Vagina (tissue), 2 donors: Measurements from ENCODE around the gene COL23A1. TPM values are rescaled to one million over a fixed set of nuclear protein-coding genes. Genes with fewer than 3 reads are reported as not detected.

ENCODE experiments used
- DNase-seq, 2 donors: peaks; one replicate each; pipeline ENCODE4 v3.0.0-alpha.2; 2017; ENCODE audit errors: extremely low spot score in 2 of 2
- H3K27ac ChIP-seq: fragments of 200-600 bp; sonication (generic); one replicate; pipeline ENCODE4 v1.5.1; 2019
- H3K27me3 ChIP-seq: fragments of 200-600 bp; sonication (generic); one replicate; pipeline ENCODE4 v1.5.1; 2019
- H3K36me3 ChIP-seq, 2 donors: fragments of 200-600 bp; sonication (generic); one replicate each; pipeline ENCODE4 v1.5.1; 2017 to 2019
- H3K4me1 ChIP-seq: fragments of 200-600 bp; sonication (generic); one replicate; pipeline ENCODE4 v1.5.1; 2019
- H3K4me3 ChIP-seq, 2 donors: fragments of 200-600 bp; sonication (generic); 1 replicate in 1 of 2; 2 replicates in 1 of 2; pipeline ENCODE4 v1.5.1; 2016 to 2019
- H3K9me3 ChIP-seq: fragments of 200-600 bp; sonication (generic); one replicate; pipeline ENCODE4 v1.5.1; 2019
- POLR2A ChIP-seq, 2 donors: fragments of 450-650 bp; IDR thresholded peaks; one replicate each; pipeline ENCODE4 v1.6.1; 2017; ENCODE audit warnings: antibody characterized with exemption in 2 of 2, mild to moderate bottlenecking in 2 of 2, moderate library complexity in 2 of 2
- POLR2AphosphoS5 ChIP-seq, 2 donors: sonication (generic); formaldehyde crosslinking; IDR thresholded peaks; one replicate each; pipeline ENCODE4 v1.9.0; 2017; ENCODE audit warnings: antibody characterized with exemption in 2 of 2, mild to moderate bottlenecking in 2 of 2, low read depth in 1 of 2; ENCODE audit not compliant: insufficient read depth in 1 of 2
- intact Hi-C: fragments of 100-400 bp; cut with DNase I; formaldehyde crosslinking; loops from one replicate; pipeline ENCODE4 v1.15.1; 2023
- total RNA-seq: library from RNA; depleted of rRNA; stranded (reverse); fragments of >200 nt; gene quantifications from one replicate; pipeline ENCODE4 v1.2.3, GENCODE V29; 2016
- TF ChIP-seq, protein P1 (sequence below), 3 experiments: fragments of 450-650 bp in 2 of 3; fragments of 200-600 bp in 1 of 3; sonication (generic) in 1 of 3; IDR thresholded peaks; one replicate each; pipeline ENCODE4 v1.5.1; 2017 to 2019; ENCODE audit warnings: antibody characterized with exemption in 3 of 3, mild to moderate bottlenecking in 2 of 3, moderate library complexity in 2 of 3

Gene COL23A1
- total RNA-seq, 1 donor from 2014 or later = 3.7 TPM

DNA sequence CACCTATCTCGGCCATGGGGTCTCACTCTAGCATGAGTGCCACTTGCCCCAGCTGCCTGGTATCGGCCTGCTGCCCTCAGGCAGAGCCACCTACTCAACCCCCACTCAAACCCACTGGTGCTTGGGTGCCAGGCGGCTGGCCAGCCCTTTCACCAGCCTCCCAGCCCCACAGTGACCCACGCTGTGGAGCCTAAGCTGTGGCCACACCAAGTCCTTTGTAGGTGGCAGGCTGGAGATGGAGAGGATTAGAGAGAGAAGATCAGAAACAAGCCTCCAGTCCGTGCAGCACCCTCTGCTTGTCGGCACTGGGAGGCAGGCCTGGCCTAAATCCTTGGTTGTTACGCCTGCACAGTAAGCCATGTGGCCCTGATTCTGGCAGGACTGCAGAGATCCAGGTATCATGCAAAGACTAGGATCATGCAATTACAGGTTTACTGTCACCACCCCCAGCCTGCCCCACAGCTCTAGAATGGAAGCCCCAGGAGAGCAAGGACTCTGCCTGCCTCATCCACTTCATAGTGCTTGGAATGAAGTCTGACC is 171.7 kb downstream of the COL23A1 start:
- DNase-seq = no peak
- intact Hi-C loops = no loop called here
- Histone ChIP-seq H3K4me1 (no peaks in the 10 kb centered on the region), H3K4me3 (no peak overlapping the region), H3K27ac (no peak overlapping the region), H3K27me3 (no peaks in the 10 kb centered on the region), H3K9me3 (no peaks in the 10 kb centered on the region), H3K36me3 (no peaks in the 10 kb centered on the region)
- TF ChIP-seq POLR2A (IDR thresholded peaks at IDR 0.05) (no peak), POLR2AphosphoS5 (IDR thresholded peaks at IDR 0.05; ENCODE audit: insufficient read depth in 1 of 2, low read depth in 1 of 2) (no peak)
- TF ChIP-seq, protein P1, sequence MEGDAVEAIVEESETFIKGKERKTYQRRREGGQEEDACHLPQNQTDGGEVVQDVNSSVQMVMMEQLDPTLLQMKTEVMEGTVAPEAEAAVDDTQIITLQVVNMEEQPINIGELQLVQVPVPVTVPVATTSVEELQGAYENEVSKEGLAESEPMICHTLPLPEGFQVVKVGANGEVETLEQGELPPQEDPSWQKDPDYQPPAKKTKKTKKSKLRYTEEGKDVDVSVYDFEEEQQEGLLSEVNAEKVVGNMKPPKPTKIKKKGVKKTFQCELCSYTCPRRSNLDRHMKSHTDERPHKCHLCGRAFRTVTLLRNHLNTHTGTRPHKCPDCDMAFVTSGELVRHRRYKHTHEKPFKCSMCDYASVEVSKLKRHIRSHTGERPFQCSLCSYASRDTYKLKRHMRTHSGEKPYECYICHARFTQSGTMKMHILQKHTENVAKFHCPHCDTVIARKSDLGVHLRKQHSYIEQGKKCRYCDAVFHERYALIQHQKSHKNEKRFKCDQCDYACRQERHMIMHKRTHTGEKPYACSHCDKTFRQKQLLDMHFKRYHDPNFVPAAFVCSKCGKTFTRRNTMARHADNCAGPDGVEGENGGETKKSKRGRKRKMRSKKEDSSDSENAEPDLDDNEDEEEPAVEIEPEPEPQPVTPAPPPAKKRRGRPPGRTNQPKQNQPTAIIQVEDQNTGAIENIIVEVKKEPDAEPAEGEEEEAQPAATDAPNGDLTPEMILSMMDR (IDR thresholded peaks at IDR 0.05) = no peak

DNA sequence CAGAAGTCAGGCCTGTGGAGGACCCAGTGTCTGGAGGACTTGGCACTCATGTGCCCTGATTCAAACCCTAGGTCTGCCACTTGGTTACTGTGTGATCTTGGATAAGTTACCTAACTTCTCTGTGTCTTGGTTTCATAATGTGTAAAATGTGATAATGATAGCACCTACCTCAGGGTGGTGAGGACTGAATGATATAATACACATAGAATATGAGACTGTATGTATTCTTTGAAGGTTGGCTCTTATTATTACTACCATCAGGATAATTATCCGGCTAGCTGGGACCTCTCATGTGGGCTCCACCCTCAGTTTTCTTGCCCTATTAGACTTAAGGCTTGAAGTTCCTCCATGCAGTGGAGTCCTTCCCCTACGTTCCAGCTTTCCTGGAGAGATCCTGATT is 172.2 kb downstream of the COL23A1 start:
- no peaks in the 10 kb centered on the region for H3K9me3 ChIP-seq
- TF ChIP-seq POLR2AphosphoS5 (IDR thresholded peaks at IDR 0.05; ENCODE audit: insufficient read depth in 1 of 2, low read depth in 1 of 2) (no peak), POLR2A (IDR thresholded peaks at IDR 0.05) (no peak)
- TF ChIP-seq, protein P1 (IDR thresholded peaks at IDR 0.05) = no peak
- H3K36me3 ChIP-seq = no peaks in the 10 kb centered on the region
- DNase-seq = no peak
- H3K4me1 ChIP-seq = no peaks in the 10 kb centered on the region
- H3K27me3 ChIP-seq = no peaks in the 10 kb centered on the region
- H3K27ac ChIP-seq = no peak overlapping the region
- no peak overlapping the region for H3K4me3 ChIP-seq
- intact Hi-C loops = no loop called here

DNA sequence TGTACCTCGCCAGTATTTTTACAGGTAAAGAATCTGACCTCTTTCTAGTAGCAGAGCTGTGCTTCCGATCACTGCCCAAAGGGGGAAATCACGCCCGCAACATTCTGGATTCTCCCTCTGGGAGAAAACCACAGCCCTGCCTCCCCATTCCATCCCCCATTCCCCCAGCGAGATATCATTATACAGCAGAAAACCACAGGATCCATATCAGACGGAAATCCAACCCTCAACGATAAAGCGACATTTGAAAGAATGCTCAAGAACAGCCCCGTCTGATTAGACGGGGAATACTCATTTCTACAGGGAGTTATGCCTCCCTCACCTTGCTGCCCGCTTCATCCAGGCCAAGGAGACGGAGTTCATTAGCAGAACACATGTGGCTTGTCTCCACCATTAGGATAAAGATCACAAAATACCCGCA is 172.8 kb downstream of the COL23A1 start:
- intact Hi-C loops = no loop called here
- no peaks in the 10 kb centered on the region for H3K9me3 ChIP-seq
- TF ChIP-seq, protein P1 (IDR thresholded peaks at IDR 0.05) = no peak
- TF ChIP-seq POLR2A (IDR thresholded peaks at IDR 0.05) (no peak), POLR2AphosphoS5 (IDR thresholded peaks at IDR 0.05; ENCODE audit: insufficient read depth in 1 of 2, low read depth in 1 of 2) (no peak)
- no peak for DNase-seq
- no peaks in the 10 kb centered on the region for H3K36me3 ChIP-seq
- H3K4me3 ChIP-seq = no peak overlapping the region
- H3K27me3 ChIP-seq = no peaks in the 10 kb centered on the region
- no peaks in the 10 kb centered on the region for H3K4me1 ChIP-seq
- no peak overlapping the region for H3K27ac ChIP-seq

DNA sequence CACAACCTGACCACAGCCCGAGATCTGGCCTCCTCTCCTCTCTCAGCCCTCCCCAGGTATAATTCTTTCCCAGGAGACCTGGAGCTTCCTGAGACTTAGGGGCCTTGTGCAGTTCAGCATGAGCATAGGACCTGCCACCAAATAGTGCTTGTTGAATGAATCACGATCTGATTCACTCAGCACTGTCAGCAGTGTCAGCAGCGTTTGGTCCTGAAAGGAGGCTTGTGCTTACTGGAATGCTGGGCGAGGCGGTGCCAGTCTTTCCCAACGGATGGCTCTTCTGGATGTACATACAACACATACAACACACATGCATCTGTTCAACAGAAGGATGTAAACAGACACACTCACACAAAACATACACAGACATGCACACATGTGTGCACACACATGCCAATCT is 173.3 kb downstream of the COL23A1 start:
- TF ChIP-seq POLR2AphosphoS5 (IDR thresholded peaks at IDR 0.05; ENCODE audit: insufficient read depth in 1 of 2, low read depth in 1 of 2) (no peak), POLR2A (IDR thresholded peaks at IDR 0.05) (no peak)
- TF ChIP-seq, protein P1 (IDR thresholded peaks at IDR 0.05) = no peak
- intact Hi-C loops = no loop called here
- DNase-seq = no peak

DNA sequence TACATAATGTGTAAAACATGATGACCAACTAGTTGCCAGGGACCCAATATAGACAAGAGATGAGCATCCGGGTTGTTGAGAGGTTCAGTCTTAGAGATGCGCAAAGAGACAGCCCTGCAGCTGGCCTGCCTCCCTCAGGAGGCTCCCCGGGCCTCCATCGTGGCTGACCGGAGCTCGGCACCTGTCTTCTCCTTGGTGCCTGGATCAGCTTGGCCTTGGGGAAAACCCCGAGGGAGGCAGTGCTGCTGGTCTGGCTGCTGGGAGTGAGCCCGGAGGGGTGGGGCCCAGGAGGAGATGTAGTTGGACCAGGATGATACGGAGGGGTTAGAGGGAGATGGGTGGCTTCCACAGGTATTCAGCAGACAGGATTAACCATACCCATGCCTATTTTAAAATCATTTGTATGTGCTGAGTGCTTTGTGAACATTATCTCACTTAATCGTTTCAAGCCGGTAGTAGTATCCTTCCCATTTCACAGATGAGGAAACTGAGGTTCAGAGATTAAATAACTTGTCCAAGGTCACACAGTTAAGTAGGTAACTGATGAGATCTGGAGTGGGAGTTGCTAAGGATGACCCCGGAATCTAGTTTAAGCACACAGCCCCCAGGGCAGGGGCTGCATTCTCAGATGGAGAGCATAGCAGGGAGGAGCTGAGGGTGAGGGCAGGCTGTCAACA is 173.8 kb downstream of the COL23A1 start:
- DNase-seq = no peak
- no peaks in the 10 kb centered on the region for H3K9me3 ChIP-seq
- H3K36me3 ChIP-seq = no peaks in the 10 kb centered on the region
- H3K27ac ChIP-seq = no peak overlapping the region
- intact Hi-C loops = no loop called here
- TF ChIP-seq POLR2A (IDR thresholded peaks at IDR 0.05) (no peak), POLR2AphosphoS5 (IDR thresholded peaks at IDR 0.05; ENCODE audit: insufficient read depth in 1 of 2, low read depth in 1 of 2) (no peak)
- TF ChIP-seq, protein P1 (IDR thresholded peaks at IDR 0.05) = no peak
- H3K4me1 ChIP-seq = no peaks in the 10 kb centered on the region
- no peaks in the 10 kb centered on the region for H3K27me3 ChIP-seq
- no peak overlapping the region for H3K4me3 ChIP-seq

More for the DNA sequence above, 173.3 kb downstream of the COL23A1 start:
- H3K4me1 ChIP-seq = no peaks in the 10 kb centered on the region
- H3K9me3 ChIP-seq = no peaks in the 10 kb centered on the region
- H3K27me3 ChIP-seq = no peaks in the 10 kb centered on the region
- H3K36me3 ChIP-seq = no peaks in the 10 kb centered on the region
- no peak overlapping the region for H3K27ac ChIP-seq
- no peak overlapping the region for H3K4me3 ChIP-seq
